Esophagus muscularis mucosa (tissue), 4 donors: ENCODE results near the gene CACHD1. TPM values are rescaled to one million over a fixed set of nuclear protein-coding genes. Genes with fewer than 3 reads are reported as not detected.
A peak's percentile ranks its signal among the peaks of the same experiment; 100 is the strongest.

Experiments used
- DNase-seq: peaks from one replicate; pipeline ENCODE4 v3.0.0-alpha.2; 2017; ENCODE audit errors: extremely low spot score
- H3K27ac ChIP-seq, 4 donors: fragments of 200-600 bp; sonication (generic); replicated peaks in 1 of 4; 1 replicate in 3 of 4; 2 replicates in 1 of 4; pipeline ENCODE4 v1.5.1; 2016 to 2019; ENCODE audit warnings: mild to moderate bottlenecking in 1 of 4
- H3K27me3 ChIP-seq, 4 donors: fragments of 200-600 bp; sonication (generic); one replicate each; pipeline versions ENCODE4 v1.5.1 to v1.6.0; 2016 to 2019
- H3K36me3 ChIP-seq, 4 donors: fragments of 200-600 bp; sonication (generic); one replicate each; pipeline ENCODE4 v1.5.1; 2016 to 2019
- H3K4me1 ChIP-seq, 4 donors: fragments of 200-600 bp; sonication (generic); one replicate each; pipeline ENCODE4 v1.5.1; 2016 to 2019
- H3K4me3 ChIP-seq, 4 donors: fragments of 200-600 bp; sonication (generic); 1 replicate in 2 of 4; 2 replicates in 2 of 4; pipeline ENCODE4 v1.5.1; 2016 to 2019; ENCODE audit warnings: mild to moderate bottlenecking in 4 of 4, moderate library complexity in 1 of 4
- H3K9me3 ChIP-seq, 4 donors: fragments of 200-600 bp; sonication (generic); 1 replicate in 3 of 4; 2 replicates in 1 of 4; pipeline ENCODE4 v1.5.1; 2016 to 2019
- CTCF ChIP-seq, 3 experiments: fragments of 200-600 bp in 2 of 3; fragments of 450-650 bp in 1 of 3; sonication (generic) in 2 of 3; IDR thresholded peaks; one replicate each; pipeline ENCODE4 v1.5.1; 2017 to 2019; ENCODE audit warnings: antibody characterized with exemption in 3 of 3, mild to moderate bottlenecking in 2 of 3, moderate library complexity in 1 of 3
- EP300 ChIP-seq: sonication (generic); formaldehyde crosslinking; IDR thresholded peaks from one replicate; pipeline ENCODE4 v1.6.1; 2017; ENCODE audit warnings: antibody characterized with exemption
- POLR2A ChIP-seq: fragments of 450-650 bp; IDR thresholded peaks from one replicate; pipeline ENCODE4 v1.6.1; 2017; ENCODE audit warnings: antibody characterized with exemption, moderate library complexity, mild to moderate bottlenecking, low read depth
- POLR2AphosphoS5 ChIP-seq, 2 donors: sonication (generic); formaldehyde crosslinking; IDR thresholded peaks; one replicate each; pipeline ENCODE4 v1.6.1; 2017; ENCODE audit warnings: antibody characterized with exemption in 2 of 2
- WGBS: methylation state at CpG from one replicate; pipeline ENCODE4 v1.1.5; 2018; 5-methylcytosine and 5-hydroxymethylcytosine counted together
- intact Hi-C: fragments of 100-400 bp; cut with DNase I; formaldehyde crosslinking; loops from one replicate; pipeline ENCODE4 v1.15.1; 2023
- total RNA-seq, 4 donors: library from RNA; depleted of rRNA; stranded (reverse); fragments of >200 nt; gene quantifications; one replicate each; pipeline versions ENCODE4 v1.1.0 to v1.2.1, GENCODE V29; 2016

The CACHD1 gene
- total RNA-seq, 4 donors from 2014 or later = 6.6 to 10.7 (median 10.1) TPM

- Histone ChIP-seq H3K27ac (no peak overlapping the region), H3K4me3 (no peak overlapping the region), H3K36me3 (peaks cover 0 to 13% (median 3%) of the 10 kb centered on the region in 4 donors), H3K9me3 (no peaks in the 10 kb centered on the region), H3K27me3 (no peaks in the 10 kb centered on the region), H3K4me1 (peaks cover 0 to 4% (median 0%) of the 10 kb centered on the region in 4 donors)
- no peak for DNase-seq
- TF ChIP-seq EP300 = no peak
- TF ChIP-seq POLR2A = no peak
- TF ChIP-seq POLR2AphosphoS5 (IDR thresholded peaks at IDR 0.05) = no peak
- TF ChIP-seq CTCF (IDR thresholded peaks at IDR 0.05) = no peak
- 90% methylated on average over 4 of the region's 4 CpGs for WGBS
- intact Hi-C loops = no loop called here
Observed at GRCh38 chr1:64651841-64652240, 181.9 kb downstream of the CACHD1 start.

- H3K27me3 ChIP-seq = no peaks in the 10 kb centered on the region
- no peaks in the 10 kb centered on the region for H3K9me3 ChIP-seq
- intact Hi-C loops = no loop called here
- WGBS = 96% methylated on average over 2 of the region's 2 CpGs
- no peak for DNase-seq
- H3K4me3 ChIP-seq = no peak overlapping the region
- peaks cover 0 to 7% (median 0%) of the 10 kb centered on the region in 4 donors for H3K36me3 ChIP-seq
- TF ChIP-seq CTCF (IDR thresholded peaks at IDR 0.05) = no peak
- H3K4me1 ChIP-seq = peaks cover 0 to 4% (median 0%) of the 10 kb centered on the region in 4 donors
- no peak overlapping the region for H3K27ac ChIP-seq
Observed at GRCh38 chr1:64653466-64653865, 183.5 kb downstream of the CACHD1 start.

- Histone ChIP-seq H3K9me3 (no peaks in the 10 kb centered on the region), H3K4me1 (peaks cover 0 to 4% (median 0%) of the 10 kb centered on the region in 4 donors), H3K27me3 (no peaks in the 10 kb centered on the region), H3K4me3 (no peak overlapping the region), H3K27ac (no peak overlapping the region), H3K36me3 (peaks cover 0 to 7% (median 0%) of the 10 kb centered on the region in 4 donors)
- DNase-seq = no peak
- 66% methylated on average over 5 of the region's 5 CpGs for WGBS
- intact Hi-C loops = no loop called here
- TF ChIP-seq EP300 (no peak), CTCF (IDR thresholded peaks at IDR 0.05) (peak in 1 of 3 experiments; percentile 36)
Observed at GRCh38 chr1:64654519-64655341, 184.8 kb downstream of the CACHD1 start.

GRCh38 chr1:64655861-64656260 lies 185.9 kb downstream of the CACHD1 start:
- DNase-seq = no peak
- no peaks in the 10 kb centered on the region for H3K27me3 ChIP-seq
- WGBS = 93% methylated on average over 2 of the region's 2 CpGs
- intact Hi-C loops = no loop called here
- H3K36me3 ChIP-seq = peaks cover 0 to 7% (median 1%) of the 10 kb centered on the region in 4 donors
- H3K9me3 ChIP-seq = no peaks in the 10 kb centered on the region
- peaks cover 0 to 4% (median 0%) of the 10 kb centered on the region in 4 donors for H3K4me1 ChIP-seq
- H3K4me3 ChIP-seq = no peak overlapping the region
- no peak for TF ChIP-seq CTCF (IDR thresholded peaks at IDR 0.05)
- no peak for TF ChIP-seq POLR2A
- no peak for TF ChIP-seq POLR2AphosphoS5 (IDR thresholded peaks at IDR 0.05)
- no peak for TF ChIP-seq EP300
- H3K27ac ChIP-seq = no peak overlapping the region
